IMR-90 (cell line): ENCODE data around the gene PRDM1. TPM values are rescaled to one million over a fixed set of nuclear protein-coding genes. Genes with fewer than 3 reads are reported as not detected.

Experiments used
- ATAC-seq: fragments of 200-7000 bp; cut with Tn5 transposase; 2 replicates; pipeline ENCODE4 v1.9.1; 2020; ENCODE audit warnings: low read depth, mild to moderate bottlenecking, moderate library complexity
- BruUV-seq: library from RNA; stranded (reverse); fragments of 400-500 nt; replicated peaks from 2 replicates; lab custom pipeline; 2021; lab: Mats Ljungman, UMichigan
- CTCF ChIA-PET: fragments of 300-600 bp; formaldehyde crosslinking; extraction: SDS; loops from one replicate; lab custom pipeline; 2021; ENCODE audit warnings: antibody characterized with exemption; lab: Yijun Ruan, JAX
- POLR2A ChIA-PET: fragments of 300-600 bp; sonication (Branson Sonifier 250); formaldehyde crosslinking; loops from one replicate; lab custom pipeline; 2022; ENCODE audit warnings: antibody characterized with exemption; ENCODE audit not compliant: unreplicated experiment; lab: Charles Lee
- DNase-seq: peaks from one replicate; pipeline ENCODE4 v3.0.0; 2013
- H2AFZ ChIP-seq: replicated peaks from 2 replicates; pipeline ENCODE3; 2013; ENCODE audit warnings: low read length, mild to moderate bottlenecking; ENCODE audit not compliant: poor library complexity
- H2AK5ac ChIP-seq: 2 replicates; pipeline ENCODE4 v1.6.1; 2013; ENCODE audit warnings: low read depth, low read length, inconsistent platforms
- H2AK9ac ChIP-seq: replicated peaks from 2 replicates; pipeline ENCODE3; 2013; ENCODE audit warnings: mild to moderate bottlenecking, low read depth, low read length, moderate library complexity; ENCODE audit not compliant: poor library complexity
- H2BK120ac ChIP-seq: 2 replicates; pipeline ENCODE4 v1.6.1; 2013; ENCODE audit warnings: low read depth, low read length, inconsistent platforms
- H2BK15ac ChIP-seq: 3 replicates; pipeline ENCODE4 v1.6.1; 2013; ENCODE audit warnings: low read depth, low read length, inconsistent platforms
- H2BK20ac ChIP-seq: 2 replicates; pipeline ENCODE4 v1.6.1; 2013; ENCODE audit warnings: low read depth, mild to moderate bottlenecking, inconsistent platforms, low read length, moderate library complexity
- H2BK5ac ChIP-seq: 2 replicates; pipeline ENCODE4 v1.6.1; 2013; ENCODE audit warnings: mild to moderate bottlenecking, low read depth, low read length, inconsistent platforms; ENCODE audit not compliant: poor library complexity, severe bottlenecking
- H3K14ac ChIP-seq: replicated peaks from 2 replicates; pipeline ENCODE4 v1.6.1; 2013; ENCODE audit warnings: low read depth, low read length, inconsistent platforms
- H3K18ac ChIP-seq: 2 replicates; pipeline ENCODE4 v1.6.1; 2013; ENCODE audit warnings: low read depth, low read length, control low read depth
- H3K23ac ChIP-seq: 2 replicates; pipeline ENCODE4 v1.6.1; 2013; ENCODE audit warnings: low read depth, low read length, inconsistent platforms
- H3K27ac ChIP-seq: 2 replicates; pipeline ENCODE4 v1.5.1; 2013; ENCODE audit warnings: mild to moderate bottlenecking, control low read depth, low read length; ENCODE audit not compliant: insufficient read depth
- H3K27me3 ChIP-seq: 2 replicates; pipeline ENCODE4 v1.6.1; 2013; ENCODE audit warnings: low read length; ENCODE audit not compliant: control insufficient read depth, insufficient read depth
- H3K36me3 ChIP-seq: 2 replicates; pipeline ENCODE4 v1.6.1; 2013; ENCODE audit warnings: low read length, mixed read lengths; ENCODE audit not compliant: control insufficient read depth, insufficient read depth
- H3K4ac ChIP-seq: 2 replicates; pipeline ENCODE4 v1.6.1; 2013; ENCODE audit warnings: low read depth, low read length, inconsistent platforms
- H3K4me1 ChIP-seq: 2 replicates; pipeline ENCODE4 v1.6.1; 2013; ENCODE audit warnings: low read length, mixed read lengths; ENCODE audit not compliant: control insufficient read depth, insufficient read depth
- H3K4me2 ChIP-seq: 2 replicates; pipeline ENCODE4 v1.6.1; 2013; ENCODE audit warnings: low read depth, mild to moderate bottlenecking, control low read depth, low read length, moderate library complexity
- H3K4me3 ChIP-seq: 2 replicates; pipeline ENCODE4 v1.5.1; 2013; ENCODE audit warnings: low read depth, mild to moderate bottlenecking, control low read depth, low read length, moderate library complexity; ENCODE audit not compliant: insufficient read depth
- H3K56ac ChIP-seq: 2 replicates; pipeline ENCODE4 v1.6.1; 2013; ENCODE audit warnings: low read length, inconsistent platforms; ENCODE audit not compliant: insufficient read depth; ENCODE audit errors: extremely low read depth
- H3K79me1 ChIP-seq, 2 experiments: 2 replicates each; pipeline ENCODE4 v1.6.1; 2013; ENCODE audit warnings: low read length in 2 of 2, inconsistent platforms in 1 of 2, low read depth in 1 of 2
- H3K9ac ChIP-seq: 2 replicates; pipeline ENCODE4 v1.6.1; 2013; ENCODE audit warnings: low read depth, low read length, control low read depth
- H3K9me1 ChIP-seq: 2 replicates; pipeline ENCODE4 v1.6.1; 2013; ENCODE audit warnings: low read length, inconsistent platforms; ENCODE audit not compliant: insufficient read depth
- H3K9me3 ChIP-seq: 2 replicates; pipeline ENCODE4 v1.6.1; 2013; ENCODE audit warnings: low read length; ENCODE audit not compliant: control insufficient read depth, insufficient read depth
- H4K20me1 ChIP-seq: 2 replicates; pipeline ENCODE4 v1.6.1; 2013; ENCODE audit warnings: low read length, inconsistent platforms; ENCODE audit not compliant: insufficient read depth
- H4K5ac ChIP-seq: 2 replicates; pipeline ENCODE4 v1.6.1; 2013; ENCODE audit warnings: mild to moderate bottlenecking, low read depth, low read length, control low read depth
- H4K8ac ChIP-seq, 2 experiments: 2 replicates each; pipeline ENCODE4 v1.6.1; 2013; ENCODE audit warnings: low read depth in 2 of 2, low read length in 2 of 2, control low read depth in 1 of 2, inconsistent platforms in 1 of 2
- H4K91ac ChIP-seq: 2 replicates; pipeline ENCODE4 v1.6.1; 2013; ENCODE audit warnings: low read depth, low read length, inconsistent platforms; ENCODE audit not compliant: insufficient read depth
- BHLHE40 ChIP-seq: fragments of 150-350 bp; IDR thresholded peaks from 2 replicates; pipeline ENCODE4 v1.6.1; 2016; ENCODE audit warnings: mild to moderate bottlenecking, low read depth, low read length
- CEBPB ChIP-seq: IDR thresholded peaks from 2 replicates; pipeline ENCODE4 v1.6.1; 2012; ENCODE audit warnings: low read depth, low read length, improper control_type of control experiment
- CHD1 ChIP-seq: IDR thresholded peaks from 2 replicates; pipeline ENCODE4 v1.6.1; 2012; ENCODE audit warnings: low read depth, low read length, improper control_type of control experiment
- CTCF ChIP-seq: conservative IDR thresholded peaks from 2 replicates; pipeline ENCODE4 v1.5.1; 2012; ENCODE audit warnings: mild to moderate bottlenecking, low read depth, low read length, improper control_type of control experiment
- FOS ChIP-seq: fragments of 150-350 bp; IDR thresholded peaks from 2 replicates; pipeline ENCODE4 v1.6.1; 2016; ENCODE audit warnings: low read depth, low read length
- MAFK ChIP-seq: IDR thresholded peaks from 2 replicates; pipeline ENCODE4 v1.6.1; 2012; ENCODE audit warnings: low read depth, low read length, improper control_type of control experiment
- MAZ ChIP-seq: IDR thresholded peaks from 2 replicates; pipeline ENCODE4 v1.6.1; 2012; ENCODE audit warnings: low read depth, mild to moderate bottlenecking, low read length, improper control_type of control experiment, moderate library complexity, borderline replicate concordance
- MXI1 ChIP-seq: IDR thresholded peaks from 2 replicates; pipeline ENCODE4 v1.6.1; 2012; ENCODE audit warnings: low read depth, mild to moderate bottlenecking, low read length, moderate library complexity, borderline replicate concordance
- NFE2L2 ChIP-seq: fragments of 150-350 bp; IDR thresholded peaks from 2 replicates; pipeline ENCODE4 v1.6.1; 2016; ENCODE audit warnings: low read depth, mild to moderate bottlenecking, low read length
- POLR2A ChIP-seq: IDR thresholded peaks from 2 replicates; pipeline ENCODE4 v1.6.1; 2012; ENCODE audit warnings: mild to moderate bottlenecking, low read depth, low read length
- RAD21 ChIP-seq: IDR thresholded peaks from 2 replicates; pipeline ENCODE4 v1.6.1; 2012; ENCODE audit warnings: low read length, improper control_type of control experiment
- RCOR1 ChIP-seq: IDR thresholded peaks from 2 replicates; pipeline ENCODE4 v1.6.1; 2012; ENCODE audit warnings: mild to moderate bottlenecking, low read length, improper control_type of control experiment; ENCODE audit not compliant: insufficient replicate concordance
- RFX5 ChIP-seq: IDR thresholded peaks from 2 replicates; pipeline ENCODE4 v1.8.0; 2012; ENCODE audit warnings: low read depth, mild to moderate bottlenecking, low read length, moderate library complexity
- SMC3 ChIP-seq: fragments of 150-350 bp; IDR thresholded peaks from 2 replicates; pipeline ENCODE4 v1.6.1; 2016; ENCODE audit warnings: low read depth, mild to moderate bottlenecking, antibody characterized with exemption, low read length, moderate library complexity
- USF2 ChIP-seq: fragments of 150-350 bp; IDR thresholded peaks from 2 replicates; pipeline ENCODE4 v1.6.1; 2017; ENCODE audit warnings: mild to moderate bottlenecking, antibody characterized with exemption, low read length, low read depth
- WGBS, 2 experiments: methylation state at CpG; one replicate each; pipeline versions ENCODE4 v1.1.5 to v1.1.7; 2013; ENCODE audit warnings: missing lambda C conversion rate in 2 of 2; ENCODE audit not compliant: insufficient read length in 1 of 2; ENCODE audit errors: extremely low coverage in 2 of 2; 5-methylcytosine and 5-hydroxymethylcytosine counted together
- dilution Hi-C: fragments of 300-500 bp; cut with HindIII; formaldehyde crosslinking; loops from one replicate; pipeline ENCODE4 v1.14.3; 2018; ENCODE audit warnings: low sequenced_read_pairs; ENCODE audit not compliant: unreplicated experiment
- in situ Hi-C: fragments of 300-500 bp; cut with MboI; formaldehyde crosslinking; loops from 3 replicates; pipeline ENCODE4 v1.14.3; 2019; ENCODE audit warnings: low sequenced_read_pairs, inconsistent platforms, mixed read lengths
- intact Hi-C: fragments of 100-400 bp; cut with micrococcal nuclease; formaldehyde crosslinking; loops from 2 replicates; pipeline ENCODE4 v1.10.0; 2022
- polyA plus RNA-seq, 3 experiments: library from polyadenylated mRNA; depleted of rRNA; stranded (reverse); fragments of >200 nt; gene quantifications; 2 replicates each; pipeline ENCODE4 v1.2.3, GENCODE V29; 2012; ENCODE audit warnings: low replicate concordance in 1 of 3
- total RNA-seq: library from RNA; depleted of rRNA; stranded (reverse); fragments of >200 nt; gene quantifications from 2 replicates; pipeline ENCODE4 v1.2.3, GENCODE V29; 2012

Gene PRDM1
- total and polyA plus RNA-seq, 2 of the 4 experiments (the other 2 are of a cell fraction) = 2.3 to 3.0 TPM

- Histone ChIP-seq H3K4me1 (peaks cover 18% of the 10 kb centered on the region), H4K5ac (no peak overlapping the region), H2BK20ac (peak overlapping the region; percentile 51; the same call in 1 of the 2 replicates), H3K4me3 (no peak overlapping the region), H2BK120ac (peak overlapping the region; percentile 26; the same call in 1 of the 2 replicates), H2AK9ac (no peak overlapping the region), H3K9me1 (peaks cover 9% of the 10 kb centered on the region), H3K18ac (no peak overlapping the region), H3K9me3 (no peaks in the 10 kb centered on the region), H3K9ac (no peak overlapping the region), H2BK5ac (no peak overlapping the region), H3K56ac (no peak overlapping the region), H3K4ac (peak overlapping the region; percentile 10; the same call in 1 of the 2 replicates), H3K27me3 (no peaks in the 10 kb centered on the region), H3K27ac (no peak overlapping the region), H3K79me1 (no peaks in the 10 kb centered on the region), H3K14ac (no peak overlapping the region), H2AFZ (no peak overlapping the region), H4K20me1 (no peaks in the 10 kb centered on the region), H4K91ac (peak overlapping the region; percentile 50; the same call in 1 of the 2 replicates), H3K23ac (peak overlapping the region; percentile 25; the same call in 1 of the 2 replicates), H2BK15ac (peak overlapping the region; percentile 23; the same call in 1 of the 3 replicates), H3K36me3 (no peaks in the 10 kb centered on the region), H4K8ac (0 out of 4 replicates have a peak overlapping the region, but pooled peaks of 1 of the 2 experiments have one; percentile 9), H2AK5ac (peak overlapping the region; percentile 7), H3K4me2 (no peak overlapping the region)
- POLR2A ChIA-PET = no interaction called here
- no TSS peak for BruUV-seq
- 72% methylated on average over 2 of the region's 8 CpGs; no CpG with 5 or more reads in 1 of the 2 experiments for WGBS, 2 experiments
- dilution Hi-C loops = no loop called here
- in situ Hi-C loops = loop anchor here (5.0 kb wide), 1 partner anchor 598 kb away; no protein-coding TSS in a partner anchor
- ATAC-seq = no peak
- intact Hi-C loops = loop anchor here (5.0 to 10.0 kb wide), 2 partner anchors 43 to 285 kb away; no protein-coding TSS in a partner anchor
- CTCF ChIA-PET = interaction anchor here (0.6 to 1.2 kb wide), 2 partner anchors 16 to 179 kb away, joined by 3 to 4 read pairs; no protein-coding TSS in a partner anchor
- DNase-seq = no peak
- TF ChIP-seq SMC3 (no peak), CEBPB (no peak), NFE2L2 (no peak), RCOR1 (no peak), USF2 (no peak), RAD21 (no peak), RFX5 (no peak), CTCF (no peak), BHLHE40 (no peak), MXI1 (no peak), CHD1 (no peak), MAFK (no peak), MAZ (no peak), FOS (no peak), POLR2A (no peak)
Measured at GRCh38 chr6:106079961-106080762, 6.0 kb upstream of the PRDM1 start.
